H9 (cell line): ENCODE data around the gene ZNF836. TPM values are rescaled to one million over a fixed set of nuclear protein-coding genes. Genes with fewer than 3 reads are reported as not detected.

Experiments used
- DNase-seq: peaks from one replicate; pipeline ENCODE4 v3.0.0-alpha.2; 2017
- H2AFZ ChIP-seq: one replicate; pipeline ENCODE4 v1.6.1; 2013; ENCODE audit warnings: mild to moderate bottlenecking, low read length, control low read depth, moderate library complexity
- H2AK5ac ChIP-seq: 2 replicates; pipeline ENCODE4 v1.6.1; 2013; ENCODE audit warnings: low read length, control low read depth, mixed read lengths; ENCODE audit not compliant: insufficient read length
- H2BK120ac ChIP-seq: one replicate; pipeline ENCODE4 v1.6.1; 2013; ENCODE audit warnings: low read depth, mild to moderate bottlenecking, low read length, control low read depth, inconsistent platforms; ENCODE audit not compliant: poor library complexity, severe bottlenecking
- H2BK12ac ChIP-seq: 2 replicates; pipeline ENCODE4 v1.6.1; 2013; ENCODE audit warnings: low read length, control low read depth, mixed read lengths, low read depth; ENCODE audit not compliant: insufficient read length
- H2BK15ac ChIP-seq: 2 replicates; pipeline ENCODE4 v1.6.1; 2013; ENCODE audit warnings: low read depth, low read length, control low read depth
- H2BK20ac ChIP-seq: one replicate; pipeline ENCODE4 v1.6.1; 2013; ENCODE audit warnings: low read depth, mild to moderate bottlenecking, low read length, control low read depth, inconsistent platforms; ENCODE audit not compliant: poor library complexity, severe bottlenecking
- H2BK5ac ChIP-seq: 2 replicates; pipeline ENCODE4 v1.6.1; 2013; ENCODE audit warnings: low read length, control low read depth, mixed read lengths; ENCODE audit not compliant: insufficient read length
- H3K14ac ChIP-seq: 2 replicates; pipeline ENCODE4 v1.6.1; 2013; ENCODE audit warnings: low read length, control low read depth; ENCODE audit not compliant: insufficient read depth
- H3K18ac ChIP-seq: 2 replicates; pipeline ENCODE4 v1.6.1; 2013; ENCODE audit warnings: low read depth, mild to moderate bottlenecking, mixed read lengths, low read length, control low read depth; ENCODE audit not compliant: insufficient read length
- H3K23ac ChIP-seq: 2 replicates; pipeline ENCODE4 v1.6.1; 2013; ENCODE audit warnings: low read length, control low read depth, mixed read lengths, low read depth; ENCODE audit not compliant: insufficient read length
- H3K23me2 ChIP-seq: 2 replicates; pipeline ENCODE4 v1.6.1; 2013; ENCODE audit warnings: low read depth, mild to moderate bottlenecking, mixed read lengths, low read length, control low read depth; ENCODE audit not compliant: insufficient read length, poor library complexity, severe bottlenecking
- H3K27ac ChIP-seq: 2 replicates; pipeline ENCODE4 v1.5.1; 2013; ENCODE audit warnings: low read length, control low read depth, mixed read lengths, low read depth; ENCODE audit not compliant: insufficient read length
- H3K27me3 ChIP-seq: 2 replicates; pipeline ENCODE4 v1.6.1; 2013; ENCODE audit warnings: low read length, control low read depth, inconsistent platforms; ENCODE audit not compliant: insufficient read depth
- H3K4ac ChIP-seq: 2 replicates; pipeline ENCODE4 v1.6.1; 2013; ENCODE audit warnings: low read depth, mild to moderate bottlenecking, control low read depth, inconsistent platforms, low read length, moderate library complexity
- H3K4me1 ChIP-seq: 2 replicates; pipeline ENCODE4 v1.6.1; 2013; ENCODE audit warnings: low read length, control low read depth, inconsistent platforms; ENCODE audit not compliant: insufficient read depth
- H3K4me2 ChIP-seq: 2 replicates; pipeline ENCODE4 v1.6.1; 2013; ENCODE audit warnings: low read length, control low read depth, mixed read lengths; ENCODE audit not compliant: insufficient read length, insufficient read depth
- H3K56ac ChIP-seq: 2 replicates; pipeline ENCODE4 v1.6.1; 2013; ENCODE audit warnings: low read depth, mild to moderate bottlenecking, mixed read lengths, low read length, control low read depth; ENCODE audit not compliant: insufficient read length
- H3K79me1 ChIP-seq: 2 replicates; pipeline ENCODE4 v1.6.1; 2013; ENCODE audit warnings: low read depth, mild to moderate bottlenecking, moderate library complexity, low read length, control low read depth, inconsistent platforms; ENCODE audit not compliant: insufficient read depth, poor library complexity, severe bottlenecking
- H3K79me2 ChIP-seq: 2 replicates; pipeline ENCODE4 v1.6.1; 2013; ENCODE audit warnings: low read length, control low read depth, inconsistent platforms; ENCODE audit not compliant: insufficient read depth
- H3K9ac ChIP-seq: 2 replicates; pipeline ENCODE4 v1.6.1; 2013; ENCODE audit warnings: low read length, control low read depth, mixed read lengths; ENCODE audit not compliant: insufficient read length; ENCODE audit errors: extremely low read depth
- H3K9me3 ChIP-seq: one replicate; pipeline ENCODE4 v1.6.1; 2013; ENCODE audit warnings: low read depth, low read length, inconsistent platforms; ENCODE audit not compliant: control insufficient read depth
- H3T11ph ChIP-seq: one replicate; pipeline ENCODE4 v1.6.1; 2013; ENCODE audit warnings: mild to moderate bottlenecking, low read length, control low read depth, inconsistent platforms
- H4K20me1 ChIP-seq: one replicate; pipeline ENCODE4 v1.6.1; 2013; ENCODE audit not compliant: control insufficient read depth, insufficient read length, insufficient read depth
- H4K5ac ChIP-seq: 2 replicates; pipeline ENCODE4 v1.6.1; 2013; ENCODE audit warnings: low read depth, mild to moderate bottlenecking, mixed read lengths, low read length, control low read depth; ENCODE audit not compliant: insufficient read length
- H4K8ac ChIP-seq: replicated peaks from 2 replicates; pipeline ENCODE4 v1.6.1; 2013; ENCODE audit warnings: low read length, control low read depth, mixed read lengths, low read depth; ENCODE audit not compliant: insufficient read length
- H4K91ac ChIP-seq: 2 replicates; pipeline ENCODE4 v1.6.1; 2013; ENCODE audit warnings: low read depth, mild to moderate bottlenecking, moderate library complexity, mixed read lengths, low read length, control low read depth; ENCODE audit not compliant: insufficient read length
- H3K27ac Mint-ChIP-seq, 3 experiments: 2 replicates in 2 of 3; 3 replicates in 1 of 3; pipeline ENCODE4 v1.8.0; 2020 to 2021; ENCODE audit warnings: mixed read lengths in 3 of 3, mild to moderate bottlenecking in 1 of 3, moderate library complexity in 1 of 3
- H3K27me3 Mint-ChIP-seq: 2 replicates; pipeline ENCODE4 v1.8.0; 2021; ENCODE audit warnings: low read depth, mild to moderate bottlenecking, moderate library complexity, mixed read lengths
- H3K36me3 Mint-ChIP-seq, 3 experiments: 2 replicates in 2 of 3; 3 replicates in 1 of 3; pipeline ENCODE4 v1.8.0; 2020 to 2021; ENCODE audit warnings: low read depth in 3 of 3, mixed read lengths in 3 of 3; ENCODE audit not compliant: insufficient read depth in 1 of 3
- H3K4me1 Mint-ChIP-seq, 2 experiments: 2 replicates each; pipeline ENCODE4 v1.8.0; 2020; ENCODE audit warnings: mixed read lengths in 2 of 2
- H3K4me3 Mint-ChIP-seq, 2 experiments: 2 replicates in 1 of 2; 3 replicates in 1 of 2; pipeline ENCODE4 v1.8.0; 2020 to 2021; ENCODE audit warnings: mild to moderate bottlenecking in 2 of 2, mixed read lengths in 2 of 2, moderate library complexity in 1 of 2
- H3K9me3 Mint-ChIP-seq, 2 experiments: 2 replicates in 1 of 2; 3 replicates in 1 of 2; pipeline ENCODE4 v1.8.0; 2020; ENCODE audit warnings: mild to moderate bottlenecking in 2 of 2, mixed read lengths in 2 of 2, moderate library complexity in 1 of 2
- WGBS: extraction: QIAGEN DNeasy Blood & Tissue Kit; methylation state at CpG from one replicate; pipeline ENCODE4 v1.1.7; 2013; ENCODE audit warnings: missing lambda C conversion rate, low lambda C conversion rate, mixed read lengths; ENCODE audit not compliant: insufficient read length; ENCODE audit errors: extremely low coverage; 5-methylcytosine and 5-hydroxymethylcytosine counted together
- total RNA-seq: library from RNA; stranded (reverse); gene quantifications from 2 replicates; pipeline ENCODE4 v1.2.1, GENCODE V29; 2021
- TF ChIP-seq, protein P1 (sequence below): fragments of 200-600 bp; sonication (generic); conservative IDR thresholded peaks from 3 replicates; pipeline ENCODE4 v1.8.0; 2021; ENCODE audit warnings: antibody characterized with exemption, mild to moderate bottlenecking

The ZNF836 gene
- total RNA-seq, 1 experiment from 2014 or later = 17.4 TPM

DNA sequence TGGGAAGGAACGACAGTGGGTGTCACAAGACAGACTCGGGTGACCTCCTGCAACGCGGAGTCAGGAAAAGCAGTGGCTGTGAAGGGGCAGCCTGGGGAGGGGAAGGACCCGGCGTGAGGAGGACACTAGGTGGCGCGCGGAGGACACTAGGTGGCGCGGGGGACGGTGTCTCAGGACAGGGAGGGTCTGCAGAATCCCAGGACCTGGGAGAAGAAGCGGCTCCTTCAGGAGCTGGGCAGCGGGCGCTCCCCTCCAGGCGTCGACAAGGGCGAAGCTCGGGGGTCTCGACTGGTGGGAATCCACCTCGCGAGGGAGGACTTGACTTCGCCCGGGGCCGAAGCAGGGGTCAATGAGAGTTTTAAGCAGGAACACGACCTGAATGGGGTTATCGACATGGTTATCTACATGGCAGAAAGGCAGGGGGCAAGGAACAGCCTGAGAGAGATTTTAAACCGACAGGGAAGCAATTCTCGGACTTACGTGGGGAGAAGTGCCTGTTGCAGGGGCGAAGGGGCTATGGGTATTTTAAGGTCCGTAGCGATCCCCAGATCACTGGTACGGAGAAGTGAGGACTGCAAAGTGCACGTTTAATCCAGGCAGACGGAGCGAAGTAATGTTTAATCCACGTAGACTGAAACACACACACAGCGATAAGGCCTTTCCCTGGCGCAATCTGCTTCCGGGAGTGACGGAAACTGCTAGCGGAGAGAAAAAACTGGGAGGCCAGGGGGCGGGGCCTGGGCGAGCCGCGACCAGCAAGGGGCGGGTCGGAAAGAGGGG lies 32.0 kb downstream of the ZNF836 start, which contains the start of gene ZNF616:
Gene ZNF616, minus strand, starts transcription at position 687 of the 780 bp plus-strand sequence. CDS start 9,426 bp downstream, outside the sequence.
- Histone ChIP-seq H2BK5ac (no peak within 1 kb of the TSS), H3K79me1 (no peaks in the 10 kb centered on the region), H2AK5ac (no peak within 1 kb of the TSS), H3T11ph (no peak within 1 kb of the TSS), H3K9ac (peak within 1 kb of the TSS; percentile 83), H3K56ac (no peak within 1 kb of the TSS), H4K5ac (peak within 1 kb of the TSS; percentile 83), H4K20me1 (peaks cover 2% of the 10 kb centered on the region), H3K23me2 (peaks cover 14% of the 10 kb centered on the region), H2BK15ac (no peak within 1 kb of the TSS), H3K27ac (peak within 1 kb of the TSS; percentile 32), H4K8ac (no peak within 1 kb of the TSS), H3K9me3 (no peaks in the 10 kb centered on the region), H2BK20ac (no peak within 1 kb of the TSS), H4K91ac (no peak within 1 kb of the TSS), H2BK120ac (no peak within 1 kb of the TSS), H3K4me2 (peak within 1 kb of the TSS; percentile 56), H2BK12ac (no peak within 1 kb of the TSS), H3K27me3 (no peaks in the 10 kb centered on the region), H3K4ac (no peak within 1 kb of the TSS), H3K14ac (peak within 1 kb of the TSS; percentile 62; the same call in 1 of the 2 replicates), H2AFZ (peak within 1 kb of the TSS; percentile 65), H3K79me2 (peaks cover 14% of the 10 kb centered on the region; the same call in 1 of the 2 replicates), H3K4me1 (no peaks in the 10 kb centered on the region), H3K18ac (peak within 1 kb of the TSS; percentile 66), H3K23ac (no peak within 1 kb of the TSS)
- Mint-ChIP-seq H3K27me3 (no peaks in the 10 kb centered on the region), H3K4me1 (peaks cover 13 to 20% of the 10 kb centered on the region in 2 experiments), H3K27ac (peak within 1 kb of the TSS; percentile 73 to 98 (median 98)), H3K36me3 (peaks cover 29 to 43% (median 40%) of the 10 kb centered on the region in 3 experiments), H3K4me3 (peak within 1 kb of the TSS; percentile 94 to 95), H3K9me3 (peaks cover 21 to 44% of the 10 kb centered on the region in 2 experiments; a peak in 4 of 5 replicates)
- DNase-seq = peak; percentile 96
- TF ChIP-seq, protein P1, sequence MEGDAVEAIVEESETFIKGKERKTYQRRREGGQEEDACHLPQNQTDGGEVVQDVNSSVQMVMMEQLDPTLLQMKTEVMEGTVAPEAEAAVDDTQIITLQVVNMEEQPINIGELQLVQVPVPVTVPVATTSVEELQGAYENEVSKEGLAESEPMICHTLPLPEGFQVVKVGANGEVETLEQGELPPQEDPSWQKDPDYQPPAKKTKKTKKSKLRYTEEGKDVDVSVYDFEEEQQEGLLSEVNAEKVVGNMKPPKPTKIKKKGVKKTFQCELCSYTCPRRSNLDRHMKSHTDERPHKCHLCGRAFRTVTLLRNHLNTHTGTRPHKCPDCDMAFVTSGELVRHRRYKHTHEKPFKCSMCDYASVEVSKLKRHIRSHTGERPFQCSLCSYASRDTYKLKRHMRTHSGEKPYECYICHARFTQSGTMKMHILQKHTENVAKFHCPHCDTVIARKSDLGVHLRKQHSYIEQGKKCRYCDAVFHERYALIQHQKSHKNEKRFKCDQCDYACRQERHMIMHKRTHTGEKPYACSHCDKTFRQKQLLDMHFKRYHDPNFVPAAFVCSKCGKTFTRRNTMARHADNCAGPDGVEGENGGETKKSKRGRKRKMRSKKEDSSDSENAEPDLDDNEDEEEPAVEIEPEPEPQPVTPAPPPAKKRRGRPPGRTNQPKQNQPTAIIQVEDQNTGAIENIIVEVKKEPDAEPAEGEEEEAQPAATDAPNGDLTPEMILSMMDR = peak; percentile 79
- no CpG with 5 or more reads among the region's 49 CpGs for WGBS
